ENCODE data around the gene KLK4. TPM values are rescaled to one million over a fixed set of nuclear protein-coding genes. Genes with fewer than 3 reads are reported as not detected.

KLK4 gene
- total and polyA plus RNA-seq, 9 of the 15 experiments (the other 6 are each of a cell fraction or from before 2014, with no cell fraction given): not detected

DNA sequence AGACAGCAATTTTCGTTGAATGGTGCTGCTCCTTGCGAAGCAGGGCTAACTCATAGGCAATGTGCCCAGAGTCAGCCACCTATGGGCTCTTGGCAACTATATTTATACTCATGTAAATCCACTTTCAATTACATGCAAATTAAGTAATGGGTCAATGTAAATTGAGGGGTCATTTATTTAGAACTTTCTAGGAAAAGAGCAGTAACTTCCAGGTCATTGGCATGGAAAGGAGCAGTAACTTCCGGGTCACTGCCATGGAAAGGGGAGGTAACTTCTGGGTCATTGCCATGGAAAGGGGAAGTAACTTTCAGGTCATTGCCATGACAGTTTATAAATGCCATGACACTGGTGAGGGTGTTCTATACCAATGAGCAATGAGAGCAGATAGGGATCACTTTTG, 11.6 kb downstream of the KLK4 start (continued):
- TF ChIP-seq, protein P1, sequence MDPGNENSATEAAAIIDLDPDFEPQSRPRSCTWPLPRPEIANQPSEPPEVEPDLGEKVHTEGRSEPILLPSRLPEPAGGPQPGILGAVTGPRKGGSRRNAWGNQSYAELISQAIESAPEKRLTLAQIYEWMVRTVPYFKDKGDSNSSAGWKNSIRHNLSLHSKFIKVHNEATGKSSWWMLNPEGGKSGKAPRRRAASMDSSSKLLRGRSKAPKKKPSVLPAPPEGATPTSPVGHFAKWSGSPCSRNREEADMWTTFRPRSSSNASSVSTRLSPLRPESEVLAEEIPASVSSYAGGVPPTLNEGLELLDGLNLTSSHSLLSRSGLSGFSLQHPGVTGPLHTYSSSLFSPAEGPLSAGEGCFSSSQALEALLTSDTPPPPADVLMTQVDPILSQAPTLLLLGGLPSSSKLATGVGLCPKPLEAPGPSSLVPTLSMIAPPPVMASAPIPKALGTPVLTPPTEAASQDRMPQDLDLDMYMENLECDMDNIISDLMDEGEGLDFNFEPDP (CRISPR knock-in tag; IDR thresholded peaks at IDR 0.05): no peak
- TF ChIP-seq, protein P2, sequence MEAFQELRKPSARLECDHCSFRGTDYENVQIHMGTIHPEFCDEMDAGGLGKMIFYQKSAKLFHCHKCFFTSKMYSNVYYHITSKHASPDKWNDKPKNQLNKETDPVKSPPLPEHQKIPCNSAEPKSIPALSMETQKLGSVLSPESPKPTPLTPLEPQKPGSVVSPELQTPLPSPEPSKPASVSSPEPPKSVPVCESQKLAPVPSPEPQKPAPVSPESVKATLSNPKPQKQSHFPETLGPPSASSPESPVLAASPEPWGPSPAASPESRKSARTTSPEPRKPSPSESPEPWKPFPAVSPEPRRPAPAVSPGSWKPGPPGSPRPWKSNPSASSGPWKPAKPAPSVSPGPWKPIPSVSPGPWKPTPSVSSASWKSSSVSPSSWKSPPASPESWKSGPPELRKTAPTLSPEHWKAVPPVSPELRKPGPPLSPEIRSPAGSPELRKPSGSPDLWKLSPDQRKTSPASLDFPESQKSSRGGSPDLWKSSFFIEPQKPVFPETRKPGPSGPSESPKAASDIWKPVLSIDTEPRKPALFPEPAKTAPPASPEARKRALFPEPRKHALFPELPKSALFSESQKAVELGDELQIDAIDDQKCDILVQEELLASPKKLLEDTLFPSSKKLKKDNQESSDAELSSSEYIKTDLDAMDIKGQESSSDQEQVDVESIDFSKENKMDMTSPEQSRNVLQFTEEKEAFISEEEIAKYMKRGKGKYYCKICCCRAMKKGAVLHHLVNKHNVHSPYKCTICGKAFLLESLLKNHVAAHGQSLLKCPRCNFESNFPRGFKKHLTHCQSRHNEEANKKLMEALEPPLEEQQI (IDR thresholded peaks at IDR 0.05): no peak
- TF ChIP-seq, protein P3, sequence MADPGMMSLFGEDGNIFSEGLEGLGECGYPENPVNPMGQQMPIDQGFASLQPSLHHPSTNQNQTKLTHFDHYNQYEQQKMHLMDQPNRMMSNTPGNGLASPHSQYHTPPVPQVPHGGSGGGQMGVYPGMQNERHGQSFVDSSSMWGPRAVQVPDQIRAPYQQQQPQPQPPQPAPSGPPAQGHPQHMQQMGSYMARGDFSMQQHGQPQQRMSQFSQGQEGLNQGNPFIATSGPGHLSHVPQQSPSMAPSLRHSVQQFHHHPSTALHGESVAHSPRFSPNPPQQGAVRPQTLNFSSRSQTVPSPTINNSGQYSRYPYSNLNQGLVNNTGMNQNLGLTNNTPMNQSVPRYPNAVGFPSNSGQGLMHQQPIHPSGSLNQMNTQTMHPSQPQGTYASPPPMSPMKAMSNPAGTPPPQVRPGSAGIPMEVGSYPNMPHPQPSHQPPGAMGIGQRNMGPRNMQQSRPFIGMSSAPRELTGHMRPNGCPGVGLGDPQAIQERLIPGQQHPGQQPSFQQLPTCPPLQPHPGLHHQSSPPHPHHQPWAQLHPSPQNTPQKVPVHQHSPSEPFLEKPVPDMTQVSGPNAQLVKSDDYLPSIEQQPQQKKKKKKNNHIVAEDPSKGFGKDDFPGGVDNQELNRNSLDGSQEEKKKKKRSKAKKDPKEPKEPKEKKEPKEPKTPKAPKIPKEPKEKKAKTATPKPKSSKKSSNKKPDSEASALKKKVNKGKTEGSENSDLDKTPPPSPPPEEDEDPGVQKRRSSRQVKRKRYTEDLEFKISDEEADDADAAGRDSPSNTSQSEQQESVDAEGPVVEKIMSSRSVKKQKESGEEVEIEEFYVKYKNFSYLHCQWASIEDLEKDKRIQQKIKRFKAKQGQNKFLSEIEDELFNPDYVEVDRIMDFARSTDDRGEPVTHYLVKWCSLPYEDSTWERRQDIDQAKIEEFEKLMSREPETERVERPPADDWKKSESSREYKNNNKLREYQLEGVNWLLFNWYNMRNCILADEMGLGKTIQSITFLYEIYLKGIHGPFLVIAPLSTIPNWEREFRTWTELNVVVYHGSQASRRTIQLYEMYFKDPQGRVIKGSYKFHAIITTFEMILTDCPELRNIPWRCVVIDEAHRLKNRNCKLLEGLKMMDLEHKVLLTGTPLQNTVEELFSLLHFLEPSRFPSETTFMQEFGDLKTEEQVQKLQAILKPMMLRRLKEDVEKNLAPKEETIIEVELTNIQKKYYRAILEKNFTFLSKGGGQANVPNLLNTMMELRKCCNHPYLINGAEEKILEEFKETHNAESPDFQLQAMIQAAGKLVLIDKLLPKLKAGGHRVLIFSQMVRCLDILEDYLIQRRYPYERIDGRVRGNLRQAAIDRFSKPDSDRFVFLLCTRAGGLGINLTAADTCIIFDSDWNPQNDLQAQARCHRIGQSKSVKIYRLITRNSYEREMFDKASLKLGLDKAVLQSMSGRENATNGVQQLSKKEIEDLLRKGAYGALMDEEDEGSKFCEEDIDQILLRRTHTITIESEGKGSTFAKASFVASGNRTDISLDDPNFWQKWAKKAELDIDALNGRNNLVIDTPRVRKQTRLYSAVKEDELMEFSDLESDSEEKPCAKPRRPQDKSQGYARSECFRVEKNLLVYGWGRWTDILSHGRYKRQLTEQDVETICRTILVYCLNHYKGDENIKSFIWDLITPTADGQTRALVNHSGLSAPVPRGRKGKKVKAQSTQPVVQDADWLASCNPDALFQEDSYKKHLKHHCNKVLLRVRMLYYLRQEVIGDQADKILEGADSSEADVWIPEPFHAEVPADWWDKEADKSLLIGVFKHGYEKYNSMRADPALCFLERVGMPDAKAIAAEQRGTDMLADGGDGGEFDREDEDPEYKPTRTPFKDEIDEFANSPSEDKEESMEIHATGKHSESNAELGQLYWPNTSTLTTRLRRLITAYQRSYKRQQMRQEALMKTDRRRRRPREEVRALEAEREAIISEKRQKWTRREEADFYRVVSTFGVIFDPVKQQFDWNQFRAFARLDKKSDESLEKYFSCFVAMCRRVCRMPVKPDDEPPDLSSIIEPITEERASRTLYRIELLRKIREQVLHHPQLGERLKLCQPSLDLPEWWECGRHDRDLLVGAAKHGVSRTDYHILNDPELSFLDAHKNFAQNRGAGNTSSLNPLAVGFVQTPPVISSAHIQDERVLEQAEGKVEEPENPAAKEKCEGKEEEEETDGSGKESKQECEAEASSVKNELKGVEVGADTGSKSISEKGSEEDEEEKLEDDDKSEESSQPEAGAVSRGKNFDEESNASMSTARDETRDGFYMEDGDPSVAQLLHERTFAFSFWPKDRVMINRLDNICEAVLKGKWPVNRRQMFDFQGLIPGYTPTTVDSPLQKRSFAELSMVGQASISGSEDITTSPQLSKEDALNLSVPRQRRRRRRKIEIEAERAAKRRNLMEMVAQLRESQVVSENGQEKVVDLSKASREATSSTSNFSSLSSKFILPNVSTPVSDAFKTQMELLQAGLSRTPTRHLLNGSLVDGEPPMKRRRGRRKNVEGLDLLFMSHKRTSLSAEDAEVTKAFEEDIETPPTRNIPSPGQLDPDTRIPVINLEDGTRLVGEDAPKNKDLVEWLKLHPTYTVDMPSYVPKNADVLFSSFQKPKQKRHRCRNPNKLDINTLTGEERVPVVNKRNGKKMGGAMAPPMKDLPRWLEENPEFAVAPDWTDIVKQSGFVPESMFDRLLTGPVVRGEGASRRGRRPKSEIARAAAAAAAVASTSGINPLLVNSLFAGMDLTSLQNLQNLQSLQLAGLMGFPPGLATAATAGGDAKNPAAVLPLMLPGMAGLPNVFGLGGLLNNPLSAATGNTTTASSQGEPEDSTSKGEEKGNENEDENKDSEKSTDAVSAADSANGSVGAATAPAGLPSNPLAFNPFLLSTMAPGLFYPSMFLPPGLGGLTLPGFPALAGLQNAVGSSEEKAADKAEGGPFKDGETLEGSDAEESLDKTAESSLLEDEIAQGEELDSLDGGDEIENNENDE (IDR thresholded peaks at IDR 0.05; ENCODE audit: low read depth, low read length): no peak
- TF ChIP-seq PURB (CRISPR knock-in tag; IDR thresholded peaks at IDR 0.05; ENCODE audit: low read depth) (no peak), ZNF584 (CRISPR knock-in tag; IDR thresholded peaks at IDR 0.05; ENCODE audit: low read depth) (peak; percentile 48; the same call in 1 of the 2 replicates), ELF4 (CRISPR knock-in tag; IDR thresholded peaks at IDR 0.05) (no peak), STAT5B (CRISPR knock-in tag; IDR thresholded peaks at IDR 0.05) (no peak), PHB (CRISPR knock-in tag; IDR thresholded peaks at IDR 0.05) (no peak), ZNF12 (CRISPR knock-in tag; IDR thresholded peaks at IDR 0.05) (no peak), LCOR (CRISPR knock-in tag; IDR thresholded peaks at IDR 0.05) (no peak)
- TF ChIP-seq, protein P4, sequence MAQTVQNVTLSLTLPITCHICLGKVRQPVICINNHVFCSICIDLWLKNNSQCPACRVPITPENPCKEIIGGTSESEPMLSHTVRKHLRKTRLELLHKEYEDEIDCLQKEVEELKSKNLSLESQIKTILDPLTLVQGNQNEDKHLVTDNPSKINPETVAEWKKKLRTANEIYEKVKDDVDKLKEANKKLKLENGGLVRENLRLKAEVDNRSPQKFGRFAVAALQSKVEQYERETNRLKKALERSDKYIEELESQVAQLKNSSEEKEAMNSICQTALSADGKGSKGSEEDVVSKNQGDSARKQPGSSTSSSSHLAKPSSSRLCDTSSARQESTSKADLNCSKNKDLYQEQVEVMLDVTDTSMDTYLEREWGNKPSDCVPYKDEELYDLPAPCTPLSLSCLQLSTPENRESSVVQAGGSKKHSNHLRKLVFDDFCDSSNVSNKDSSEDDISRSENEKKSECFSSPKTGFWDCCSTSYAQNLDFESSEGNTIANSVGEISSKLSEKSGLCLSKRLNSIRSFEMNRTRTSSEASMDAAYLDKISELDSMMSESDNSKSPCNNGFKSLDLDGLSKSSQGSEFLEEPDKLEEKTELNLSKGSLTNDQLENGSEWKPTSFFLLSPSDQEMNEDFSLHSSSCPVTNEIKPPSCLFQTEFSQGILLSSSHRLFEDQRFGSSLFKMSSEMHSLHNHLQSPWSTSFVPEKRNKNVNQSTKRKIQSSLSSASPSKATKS (CRISPR knock-in tag; IDR thresholded peaks at IDR 0.05): no peak

All from K562 (cell line).